Activated T-cell treated with anti-CD3 and anti-CD28 coated beads, Interleukin-2, amount 50 U/mL, for 24 hours (primary cell): Measurements from ENCODE around the gene CD74.

Experiments used
- DNase-seq: peaks from one replicate; pipeline ENCODE4 v3.0.0-alpha.2; 2020
- H3K27ac Mint-ChIP-seq: 2 replicates; pipeline ENCODE4 v1.8.0; 2020; ENCODE audit warnings: mild to moderate bottlenecking, mixed read lengths
- H3K27me3 Mint-ChIP-seq: 2 replicates; pipeline ENCODE4 v1.8.0; 2020; ENCODE audit warnings: mixed read lengths
- H3K36me3 Mint-ChIP-seq: 2 replicates; pipeline ENCODE4 v1.8.0; 2020; ENCODE audit warnings: low read depth, mixed read lengths
- H3K4me1 Mint-ChIP-seq: 2 replicates; pipeline ENCODE4 v1.8.0; 2020; ENCODE audit warnings: low read depth, mixed read lengths
- H3K4me3 Mint-ChIP-seq: 2 replicates; pipeline ENCODE4 v1.8.0; 2020; ENCODE audit warnings: mild to moderate bottlenecking, moderate library complexity, mixed read lengths
- H3K9me3 Mint-ChIP-seq: 2 replicates; pipeline ENCODE4 v1.8.0; 2020; ENCODE audit warnings: mixed read lengths

CD74 gene

GRCh38 chr5:150356575-150357294, 56.0 kb downstream of the CD74 start:
- H3K36me3 Mint-ChIP-seq: peaks cover 37% of the 10 kb centered on the region
- peak overlapping the region; percentile 91 for H3K27ac Mint-ChIP-seq
- peaks cover 42% of the 10 kb centered on the region for H3K4me1 Mint-ChIP-seq
- peak overlapping the region; percentile 91 for H3K4me3 Mint-ChIP-seq
- no peaks in the 10 kb centered on the region for H3K27me3 Mint-ChIP-seq
- H3K9me3 Mint-ChIP-seq: no peaks in the 10 kb centered on the region
- DNase-seq: no peak

DNA sequence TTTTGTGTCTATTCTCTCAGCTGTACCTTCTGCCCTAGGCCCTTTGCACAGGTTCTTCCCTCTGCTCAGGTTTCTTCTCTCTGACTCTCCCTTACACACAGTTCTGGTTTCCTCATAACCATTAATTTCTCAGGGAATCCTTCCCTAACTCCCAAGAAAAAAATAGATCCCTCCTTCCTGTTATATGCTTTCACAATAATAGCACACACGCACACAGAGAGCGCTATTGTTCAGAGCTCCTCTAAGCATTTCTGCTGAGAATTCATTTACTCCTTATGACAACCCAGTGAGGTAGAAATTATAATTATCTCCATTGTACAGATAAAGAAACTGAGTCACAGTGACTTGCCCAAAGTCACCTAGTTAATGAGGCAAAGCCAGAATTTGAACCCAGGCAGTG, 56.9 kb downstream of the CD74 start:
- H3K4me1 Mint-ChIP-seq: peaks cover 38% of the 10 kb centered on the region
- no peak for DNase-seq
- H3K4me3 Mint-ChIP-seq: no peak overlapping the region
- no peaks in the 10 kb centered on the region for H3K27me3 Mint-ChIP-seq
- no peak overlapping the region for H3K27ac Mint-ChIP-seq
- H3K36me3 Mint-ChIP-seq: peaks cover 28% of the 10 kb centered on the region
- no peaks in the 10 kb centered on the region for H3K9me3 Mint-ChIP-seq

GRCh38 chr5:150353032-150353675, 59.6 kb downstream of the CD74 start:
- H3K27me3 Mint-ChIP-seq: no peaks in the 10 kb centered on the region
- peaks cover 3% of the 10 kb centered on the region for H3K36me3 Mint-ChIP-seq
- no peak overlapping the region for H3K4me3 Mint-ChIP-seq
- peaks cover 20% of the 10 kb centered on the region for H3K4me1 Mint-ChIP-seq
- no peak for DNase-seq
- no peak overlapping the region for H3K27ac Mint-ChIP-seq
- no peaks in the 10 kb centered on the region for H3K9me3 Mint-ChIP-seq

- H3K36me3 Mint-ChIP-seq: no peaks in the 10 kb centered on the region
Observed at GRCh38 chr5:150352244-150353031, 60.3 kb downstream of the CD74 start.

More at GRCh38 chr5:150352244-150353031, 60.3 kb downstream of the CD74 start:
- H3K27me3 Mint-ChIP-seq: no peaks in the 10 kb centered on the region
- peaks cover 20% of the 10 kb centered on the region for H3K4me1 Mint-ChIP-seq
- H3K4me3 Mint-ChIP-seq: no peak overlapping the region
- no peak for DNase-seq
- H3K9me3 Mint-ChIP-seq: no peaks in the 10 kb centered on the region
- H3K27ac Mint-ChIP-seq: no peak overlapping the region
